Fibroblast of lung (primary cell): ENCODE measurements around the gene HIPK2. TPM values are rescaled to one million over a fixed set of nuclear protein-coding genes. Genes with fewer than 3 reads are reported as not detected.

Source experiments
- DNase-seq, 2 donors: peaks; one replicate each; pipeline versions ENCODE4 v3.0.0 to v3.0.0-alpha.2; 2010; ENCODE audit warnings: low read depth in 2 of 2
- H2AFZ ChIP-seq: 2 replicates; pipeline ENCODE4 v1.5.1; 2012; ENCODE audit warnings: low read length, control low read depth, inconsistent platforms
- H3K27ac ChIP-seq: 2 replicates; pipeline ENCODE4 v1.5.1; 2011; ENCODE audit warnings: low read length, control low read depth; ENCODE audit not compliant: insufficient read depth
- H3K27me3 ChIP-seq: 2 replicates; pipeline ENCODE4 v1.5.1; 2011; ENCODE audit warnings: mild to moderate bottlenecking, low read length; ENCODE audit not compliant: control insufficient read depth, insufficient read depth
- H3K36me3 ChIP-seq: 2 replicates; pipeline ENCODE4 v1.5.1; 2011; ENCODE audit warnings: low read length; ENCODE audit not compliant: control insufficient read depth, insufficient read depth
- H3K4me1 ChIP-seq: 2 replicates; pipeline ENCODE4 v1.5.1; 2011; ENCODE audit warnings: low read length; ENCODE audit not compliant: control insufficient read depth, insufficient read depth; ENCODE audit errors: extremely low read depth
- H3K4me2 ChIP-seq: 2 replicates; pipeline ENCODE4 v1.5.1; 2011; ENCODE audit warnings: low read length, control low read depth; ENCODE audit not compliant: insufficient read depth; ENCODE audit errors: extremely low read depth
- H3K4me3 ChIP-seq, 4 experiments: fragments of 200-600 bp in 1 of 4; sonication (generic) in 1 of 4; replicated peaks in 1 of 4; 2 replicates each; pipeline ENCODE4 v1.5.1; 2011 to 2016; ENCODE audit warnings: low read length in 4 of 4, low read depth in 3 of 4, mild to moderate bottlenecking in 3 of 4, control low read depth in 2 of 4, inconsistent platforms in 1 of 4, mixed read lengths in 1 of 4; ENCODE audit not compliant: insufficient read depth in 1 of 4; ENCODE audit errors: control extremely low read depth in 1 of 4
- H3K79me2 ChIP-seq: 2 replicates; pipeline ENCODE4 v1.5.1; 2012; ENCODE audit warnings: mild to moderate bottlenecking, low read length, inconsistent platforms; ENCODE audit not compliant: control insufficient read depth, insufficient read depth
- H3K9ac ChIP-seq: 2 replicates; pipeline ENCODE4 v1.5.1; 2011; ENCODE audit warnings: mild to moderate bottlenecking, low read length, control low read depth; ENCODE audit not compliant: insufficient read depth
- H3K9me3 ChIP-seq: 2 replicates; pipeline ENCODE4 v1.5.1; 2012; ENCODE audit warnings: low read depth, low read length; ENCODE audit not compliant: control insufficient read depth, insufficient read depth
- H4K20me1 ChIP-seq: 2 replicates; pipeline ENCODE4 v1.5.1; 2011; ENCODE audit warnings: low read length; ENCODE audit not compliant: control insufficient read depth, insufficient read depth; ENCODE audit errors: extremely low read depth
- CTCF ChIP-seq, 2 donors: IDR thresholded peaks in 1 of 2; conservative IDR thresholded peaks in 1 of 2; 1 replicate in 1 of 2; 2 replicates in 1 of 2; pipeline ENCODE4 v1.5.1; 2011 to 2012; ENCODE audit warnings: low read length in 2 of 2, control low read depth in 1 of 2, inconsistent platforms in 1 of 2, low read depth in 1 of 2, mild to moderate bottlenecking in 1 of 2
- EZH2 ChIP-seq: IDR thresholded peaks from 2 replicates; pipeline ENCODE4 v1.5.1; 2012; ENCODE audit warnings: low read length, control low read depth, mild to moderate bottlenecking; ENCODE audit errors: missing control alignments
- polyA plus RNA-seq, 2 donors: library from polyadenylated mRNA; depleted of rRNA in 1 of 2; stranded (reverse) in 1 of 2; unstranded in 1 of 2; fragments of >200 nt; gene quantifications; 2 replicates each; pipeline ENCODE4 v1.2.1, GENCODE V29; 2011 to 2012; ENCODE audit warnings: missing spikeins in 1 of 2
- total RNA-seq: library from RNA; depleted of rRNA; stranded (reverse); fragments of >200 nt; gene quantifications from 2 replicates; pipeline ENCODE4 v1.2.1, GENCODE V29; 2014

HIPK2 gene
- total and polyA plus RNA-seq, 2 donors (not counting 1 experiment from before 2014, with no cell fraction given) = 10.1 to 11.1 TPM

- Histone ChIP-seq H3K9me3 (no peaks in the 10 kb centered on the region), H3K79me2 (peaks cover 20% of the 10 kb centered on the region), H3K9ac (no peak overlapping the region), H3K36me3 (peaks cover 4% of the 10 kb centered on the region), H4K20me1 (no peaks in the 10 kb centered on the region), H3K4me1 (no peaks in the 10 kb centered on the region), H3K4me3 (no peak overlapping the region), H3K4me2 (no peak overlapping the region), H3K27me3 (no peaks in the 10 kb centered on the region), H3K27ac (no peak overlapping the region), H2AFZ (no peak overlapping the region)
- TF ChIP-seq CTCF (conservative IDR thresholded peaks at IDR 0.05 in 1 of 2, IDR thresholded peaks at IDR 0.05 in 1 of 2; ENCODE audit: low read depth in 1 of 2, low read length in 2 of 2) (no peak), EZH2 (no peak)
- no peak for DNase-seq
Measured at GRCh38 chr7:139642283-139642682, 135.5 kb downstream of the HIPK2 start.

- Histone ChIP-seq H3K27ac (no peak overlapping the region), H2AFZ (no peak overlapping the region), H3K4me2 (no peak overlapping the region), H4K20me1 (no peaks in the 10 kb centered on the region), H3K9me3 (no peaks in the 10 kb centered on the region), H3K4me3 (no peak overlapping the region), H3K4me1 (no peaks in the 10 kb centered on the region), H3K9ac (no peak overlapping the region), H3K27me3 (no peaks in the 10 kb centered on the region), H3K36me3 (peaks cover 4% of the 10 kb centered on the region), H3K79me2 (peaks cover 19% of the 10 kb centered on the region)
- DNase-seq = no peak
- TF ChIP-seq EZH2 = no peak
- TF ChIP-seq CTCF (conservative IDR thresholded peaks at IDR 0.05 in 1 of 2, IDR thresholded peaks at IDR 0.05 in 1 of 2; ENCODE audit: low read depth in 1 of 2, low read length in 2 of 2) = no peak
Measured at GRCh38 chr7:139641337-139641992, 136.3 kb downstream of the HIPK2 start.

- H3K79me2 ChIP-seq = peaks cover 20% of the 10 kb centered on the region
- no peaks in the 10 kb centered on the region for H4K20me1 ChIP-seq
Measured at GRCh38 chr7:139640681-139641080, 137.1 kb downstream of the HIPK2 start.

More at GRCh38 chr7:139640681-139641080, 137.1 kb downstream of the HIPK2 start:
- Histone ChIP-seq H3K4me1 (no peaks in the 10 kb centered on the region), H2AFZ (no peak overlapping the region), H3K4me3 (no peak overlapping the region), H3K27me3 (no peaks in the 10 kb centered on the region), H3K36me3 (peaks cover 4% of the 10 kb centered on the region), H3K9me3 (no peaks in the 10 kb centered on the region), H3K27ac (no peak overlapping the region), H3K9ac (no peak overlapping the region), H3K4me2 (no peak overlapping the region)
- DNase-seq = no peak
- no peak for TF ChIP-seq CTCF (conservative IDR thresholded peaks at IDR 0.05 in 1 of 2, IDR thresholded peaks at IDR 0.05 in 1 of 2; ENCODE audit: low read depth in 1 of 2, low read length in 2 of 2)
- TF ChIP-seq EZH2 = no peak
